ENCODE results near the gene NTN1. TPM values are rescaled to one million over a fixed set of nuclear protein-coding genes. Genes with fewer than 3 reads are reported as not detected.
"Not testable (repeated sequence)": the region's sequence is repeated elsewhere in the genome, so short reads cannot be mapped to it uniquely, and the experiment has no call there.

Gene NTN1
- total RNA-seq, 1 experiment from 2014 or later = 1.2 TPM

DNA sequence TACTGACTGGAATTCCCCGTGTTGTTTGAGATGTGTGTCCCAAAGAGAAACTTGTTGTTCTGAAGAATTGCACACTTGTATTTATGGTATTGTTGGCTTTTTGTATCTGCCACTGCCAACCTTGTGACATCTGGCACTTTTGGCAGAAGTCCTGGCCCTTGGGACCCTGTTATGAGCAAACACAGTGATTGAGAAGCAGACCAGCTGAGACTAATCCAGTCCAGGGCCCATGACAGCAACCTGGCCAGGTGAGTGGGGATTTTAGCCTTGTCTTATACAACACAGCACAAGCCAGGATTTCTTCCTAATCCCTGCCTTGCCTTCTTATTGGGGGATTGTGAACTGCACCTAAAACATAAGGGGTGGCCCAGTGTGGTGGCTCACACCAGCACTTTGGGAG lies 80.0 kb downstream of the NTN1 start:
- H4K8ac ChIP-seq (replicated peaks; ENCODE audit: insufficient read length, low read depth, low read length) = no peak overlapping the region
- no peaks in the 10 kb centered on the region for H3K9me3 ChIP-seq (ENCODE audit: control insufficient read depth, low read depth, low read length)
- no peak for DNase-seq
- Mint-ChIP-seq H3K9me3 (peaks cover 6 to 8% of the 10 kb centered on the region in 2 experiments), H3K4me1 (peaks cover 14 to 21% of the 10 kb centered on the region in 2 experiments), H3K36me3 (ENCODE audit: insufficient read depth in 1 of 3, low read depth in 3 of 3) (peaks cover 0 to 7% (median 5%) of the 10 kb centered on the region in 3 experiments; a peak in 5 of 7 replicates), H3K27ac (no peak overlapping the region), H3K27me3 (ENCODE audit: low read depth) (peaks cover 3% of the 10 kb centered on the region), H3K4me3 (no peak overlapping the region)
- H3K56ac ChIP-seq (ENCODE audit: insufficient read length, low read depth, low read length) = no peak overlapping the region
- TF ChIP-seq, protein P1, sequence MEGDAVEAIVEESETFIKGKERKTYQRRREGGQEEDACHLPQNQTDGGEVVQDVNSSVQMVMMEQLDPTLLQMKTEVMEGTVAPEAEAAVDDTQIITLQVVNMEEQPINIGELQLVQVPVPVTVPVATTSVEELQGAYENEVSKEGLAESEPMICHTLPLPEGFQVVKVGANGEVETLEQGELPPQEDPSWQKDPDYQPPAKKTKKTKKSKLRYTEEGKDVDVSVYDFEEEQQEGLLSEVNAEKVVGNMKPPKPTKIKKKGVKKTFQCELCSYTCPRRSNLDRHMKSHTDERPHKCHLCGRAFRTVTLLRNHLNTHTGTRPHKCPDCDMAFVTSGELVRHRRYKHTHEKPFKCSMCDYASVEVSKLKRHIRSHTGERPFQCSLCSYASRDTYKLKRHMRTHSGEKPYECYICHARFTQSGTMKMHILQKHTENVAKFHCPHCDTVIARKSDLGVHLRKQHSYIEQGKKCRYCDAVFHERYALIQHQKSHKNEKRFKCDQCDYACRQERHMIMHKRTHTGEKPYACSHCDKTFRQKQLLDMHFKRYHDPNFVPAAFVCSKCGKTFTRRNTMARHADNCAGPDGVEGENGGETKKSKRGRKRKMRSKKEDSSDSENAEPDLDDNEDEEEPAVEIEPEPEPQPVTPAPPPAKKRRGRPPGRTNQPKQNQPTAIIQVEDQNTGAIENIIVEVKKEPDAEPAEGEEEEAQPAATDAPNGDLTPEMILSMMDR (conservative IDR thresholded peaks at IDR 0.05) = no peak
- no peak overlapping the region for H2BK120ac ChIP-seq (ENCODE audit: low read depth, low read length, poor library complexity, severe bottlenecking)
- H2AFZ ChIP-seq (ENCODE audit: low read length) = no peak overlapping the region
- no peaks in the 10 kb centered on the region for H3K27me3 ChIP-seq (ENCODE audit: insufficient read depth, low read length)
- H3K9ac ChIP-seq (ENCODE audit: extremely low read depth, insufficient read length, low read length) = no peak overlapping the region
- no peak overlapping the region for H3K18ac ChIP-seq (ENCODE audit: insufficient read length, low read depth, low read length)
- H3K79me1 ChIP-seq (ENCODE audit: insufficient read depth, low read depth, low read length, poor library complexity, severe bottlenecking) = no peaks in the 10 kb centered on the region
- no peak overlapping the region for H4K5ac ChIP-seq (ENCODE audit: insufficient read length, low read depth, low read length)
- no peak overlapping the region for H2BK20ac ChIP-seq (ENCODE audit: low read depth, low read length, poor library complexity, severe bottlenecking)
- H3K4me2 ChIP-seq (ENCODE audit: insufficient read depth, insufficient read length, low read length) = no peak overlapping the region
- H3T11ph ChIP-seq (ENCODE audit: low read length) = no peak overlapping the region
- no peaks in the 10 kb centered on the region for H3K23me2 ChIP-seq (ENCODE audit: insufficient read length, low read depth, low read length, poor library complexity, severe bottlenecking)
- no peak overlapping the region for H2BK12ac ChIP-seq (ENCODE audit: insufficient read length, low read depth, low read length)
- no peak overlapping the region for H3K14ac ChIP-seq (ENCODE audit: insufficient read depth, low read length)
- no peaks in the 10 kb centered on the region for H3K4me1 ChIP-seq (ENCODE audit: insufficient read depth, low read length)
- no peak overlapping the region for H2BK15ac ChIP-seq (ENCODE audit: low read depth, low read length)
- H3K79me2 ChIP-seq (ENCODE audit: insufficient read depth, low read length) = no peaks in the 10 kb centered on the region
- H2AK5ac ChIP-seq (ENCODE audit: insufficient read length, low read length) = no peak overlapping the region
- no CpG with 5 or more reads among the region's 1 CpG for WGBS (ENCODE audit: extremely low coverage, insufficient read length, low lambda C conversion rate)
- no peak overlapping the region for H4K91ac ChIP-seq (ENCODE audit: insufficient read length, low read depth, low read length)
- no peak overlapping the region for H3K23ac ChIP-seq (ENCODE audit: insufficient read length, low read depth, low read length)
- H4K20me1 ChIP-seq (ENCODE audit: control insufficient read depth, insufficient read depth, insufficient read length) = no peaks in the 10 kb centered on the region
- no peak overlapping the region for H2BK5ac ChIP-seq (ENCODE audit: insufficient read length, low read length)
- H3K27ac ChIP-seq (ENCODE audit: insufficient read length, low read depth, low read length) = no peak overlapping the region
- no peak overlapping the region for H3K4ac ChIP-seq (ENCODE audit: low read depth, low read length)

DNA sequence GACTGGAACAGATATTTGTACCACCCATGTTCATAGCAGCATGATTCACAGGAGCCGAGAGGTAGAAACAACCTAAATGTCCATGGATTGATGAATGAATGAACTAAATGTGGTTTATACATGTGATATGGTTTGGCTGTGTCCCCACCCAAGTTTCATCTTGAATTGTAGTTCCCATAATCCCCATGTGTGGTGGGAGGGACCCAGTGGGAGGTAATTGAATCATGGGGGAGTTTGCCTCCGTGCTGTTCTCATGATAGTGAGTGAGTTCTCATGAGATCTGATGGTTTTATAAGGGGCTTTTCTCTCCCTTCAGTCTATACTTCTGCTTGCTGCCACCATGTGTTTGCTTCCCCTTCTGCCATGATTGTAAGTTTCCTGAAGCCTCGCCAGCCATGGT lies 81.9 kb downstream of the NTN1 start:
- H3K79me2 ChIP-seq (ENCODE audit: insufficient read depth, low read length); H2BK20ac ChIP-seq (ENCODE audit: low read depth, low read length, poor library complexity, severe bottlenecking); H3K4me3 Mint-ChIP-seq; H3K18ac ChIP-seq (ENCODE audit: insufficient read length, low read depth, low read length); H4K8ac ChIP-seq (replicated peaks; ENCODE audit: insufficient read length, low read depth, low read length); H3K9me3 ChIP-seq (ENCODE audit: control insufficient read depth, low read depth, low read length); H4K20me1 ChIP-seq (ENCODE audit: control insufficient read depth, insufficient read depth, insufficient read length); H4K5ac ChIP-seq (ENCODE audit: insufficient read length, low read depth, low read length); H2BK120ac ChIP-seq (ENCODE audit: low read depth, low read length, poor library complexity, severe bottlenecking); H3K14ac ChIP-seq (ENCODE audit: insufficient read depth, low read length); H3T11ph ChIP-seq (ENCODE audit: low read length); H2BK15ac ChIP-seq (ENCODE audit: low read depth, low read length); H2BK12ac ChIP-seq (ENCODE audit: insufficient read length, low read depth, low read length); H2AFZ ChIP-seq (ENCODE audit: low read length); H3K4ac ChIP-seq (ENCODE audit: low read depth, low read length); H3K9me3 Mint-ChIP-seq; H3K27me3 Mint-ChIP-seq (ENCODE audit: low read depth); H3K23ac ChIP-seq (ENCODE audit: insufficient read length, low read depth, low read length); H4K91ac ChIP-seq (ENCODE audit: insufficient read length, low read depth, low read length); H3K56ac ChIP-seq (ENCODE audit: insufficient read length, low read depth, low read length); H3K4me1 ChIP-seq (ENCODE audit: insufficient read depth, low read length); H3K23me2 ChIP-seq (ENCODE audit: insufficient read length, low read depth, low read length, poor library complexity, severe bottlenecking); H2AK5ac ChIP-seq (ENCODE audit: insufficient read length, low read length); H2BK5ac ChIP-seq (ENCODE audit: insufficient read length, low read length); H3K79me1 ChIP-seq (ENCODE audit: insufficient read depth, low read depth, low read length, poor library complexity, severe bottlenecking); H3K9ac ChIP-seq (ENCODE audit: extremely low read depth, insufficient read length, low read length); DNase-seq; H3K4me2 ChIP-seq (ENCODE audit: insufficient read depth, insufficient read length, low read length); H3K27me3 ChIP-seq (ENCODE audit: insufficient read depth, low read length); H3K27ac ChIP-seq (ENCODE audit: insufficient read length, low read depth, low read length); H3K36me3 Mint-ChIP-seq (ENCODE audit: insufficient read depth in 1 of 3, low read depth in 3 of 3): not testable (repeated sequence)
- WGBS (ENCODE audit: extremely low coverage, insufficient read length, low lambda C conversion rate) = no CpG with 5 or more reads among the region's 3 CpGs
- H3K27ac Mint-ChIP-seq = peak overlapping the region in 1 of 3 experiments; percentile 33; a peak in 1 of 7 replicates
- peaks cover 19 to 29% of the 10 kb centered on the region in 2 experiments for H3K4me1 Mint-ChIP-seq
